HepG2 (cell line): ENCODE measurements around the gene CIAPIN1.

Experiments
- ARNTL ChIP-seq: sonication (generic); formaldehyde crosslinking; IDR thresholded peaks from 2 replicates; pipeline ENCODE4 v1.4.0; 2020; ENCODE audit warnings: mild to moderate bottlenecking, missing genetic modification reagents
- CHCHD3 ChIP-seq: sonication (generic); formaldehyde crosslinking; IDR thresholded peaks from 2 replicates; pipeline ENCODE4 v1.8.0; 2022; ENCODE audit warnings: mild to moderate bottlenecking, missing genetic modification reagents, moderate library complexity
- EP300 ChIP-seq, 3 experiments: sonication (generic) in 1 of 3; formaldehyde crosslinking in 1 of 3; IDR thresholded peaks; 2 replicates each; pipeline versions ENCODE4 v1.5.1 to v1.6.1; 2011 to 2020; ENCODE audit warnings: low read depth in 2 of 3, low read length in 2 of 3, borderline replicate concordance in 1 of 3, improper control_type of control experiment in 1 of 3, mild to moderate bottlenecking in 1 of 3, missing genetic modification reagents in 1 of 3, moderate library complexity in 1 of 3
- EZH2 ChIP-seq: conservative IDR thresholded peaks from 2 replicates; pipeline ENCODE4 v1.6.1; 2012; ENCODE audit warnings: mild to moderate bottlenecking, low read depth, low read length, moderate library complexity
- NR3C1 ChIP-seq: sonication (generic); formaldehyde crosslinking; IDR thresholded peaks from 2 replicates; pipeline ENCODE4 v1.4.0; 2020; ENCODE audit warnings: missing genetic modification reagents
- POLR2A ChIP-seq, 2 experiments: IDR thresholded peaks; 2 replicates each; pipeline ENCODE4 v1.6.1; 2011; ENCODE audit warnings: low read depth in 2 of 2, low read length in 2 of 2, mild to moderate bottlenecking in 1 of 2, moderate library complexity in 1 of 2; ENCODE audit not compliant: insufficient read depth in 1 of 2
- SMC3 ChIP-seq: IDR thresholded peaks from 2 replicates; pipeline ENCODE4 v1.6.1; 2011; ENCODE audit warnings: low read length, improper control_type of control experiment
- TAF1 ChIP-seq: sonication (generic); formaldehyde crosslinking; IDR thresholded peaks from 2 replicates; pipeline ENCODE4 v1.4.0; 2020; ENCODE audit warnings: missing genetic modification reagents
- YY1 ChIP-seq: IDR thresholded peaks from 2 replicates; pipeline ENCODE4 v1.6.1; 2011; ENCODE audit warnings: low read length, low read depth, moderate library complexity, mild to moderate bottlenecking; ENCODE audit not compliant: insufficient read depth, insufficient replicate concordance
- ZBTB34 ChIP-seq: sonication (generic); formaldehyde crosslinking; IDR thresholded peaks from 2 replicates; pipeline ENCODE4 v1.8.0; 2022; ENCODE audit warnings: mild to moderate bottlenecking, missing genetic modification reagents
- ZNF337 ChIP-seq: sonication (generic); formaldehyde crosslinking; IDR thresholded peaks from 2 replicates; pipeline ENCODE4 v1.5.1; 2020; ENCODE audit warnings: missing genetic modification reagents, low read depth, mild to moderate bottlenecking, borderline replicate concordance

DNA sequence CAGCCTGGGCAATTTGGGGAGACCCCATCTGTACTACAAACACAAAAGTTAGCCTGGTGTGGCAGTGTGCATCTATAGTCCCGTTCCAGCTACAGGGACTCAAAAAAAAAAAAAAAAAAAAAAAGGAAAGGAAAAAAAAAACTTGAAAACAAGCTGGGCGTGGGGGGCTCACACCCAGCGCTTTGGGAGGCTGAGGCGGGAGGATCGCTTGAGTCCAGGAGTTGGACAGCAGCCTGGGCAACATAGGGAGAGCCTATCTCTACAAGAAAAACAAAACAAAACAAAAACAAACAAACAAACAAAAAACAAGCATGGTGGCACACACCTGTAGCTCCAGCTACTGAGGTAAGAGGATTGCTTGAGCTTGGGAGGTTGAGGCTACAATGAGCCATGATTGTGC is 55.5 kb downstream of the CIAPIN1 start:
- TF ChIP-seq TAF1 (CRISPR knock-in tag) = no peak
- no peak for TF ChIP-seq YY1
- TF ChIP-seq ZBTB34 (CRISPR knock-in tag) = no peak
- no peak for TF ChIP-seq POLR2A (IDR thresholded peaks at IDR 0.05; ENCODE audit: insufficient read depth in 1 of 2, low read depth in 2 of 2, low read length in 2 of 2)
- TF ChIP-seq EZH2 = no peak
- TF ChIP-seq ZNF337 = no peak
- TF ChIP-seq SMC3 = no peak
- no peak for TF ChIP-seq CHCHD3 (CRISPR knock-in tag)
- TF ChIP-seq ARNTL = no peak
- no peak for TF ChIP-seq EP300 (IDR thresholded peaks at IDR 0.05; ENCODE audit: low read depth in 2 of 2, low read length in 2 of 2)
- no peak for TF ChIP-seq EP300 (CRISPR knock-in tag; IDR thresholded peaks at IDR 0.05; ENCODE audit: borderline replicate concordance)
- no peak for TF ChIP-seq NR3C1 (CRISPR knock-in tag)
